Measurements from ENCODE around the gene CKMT2.

The CKMT2 gene

GRCh38 chr5:81308836-81309235 is 75.7 kb downstream of the CKMT2 start:
- no peak for DNase-seq (ENCODE audit: low read depth in 2 of 2)

GRCh38 chr5:81310402-81311063 is 77.4 kb downstream of the CKMT2 start:
- no peak for DNase-seq (ENCODE audit: low read depth in 2 of 2)

DNA sequence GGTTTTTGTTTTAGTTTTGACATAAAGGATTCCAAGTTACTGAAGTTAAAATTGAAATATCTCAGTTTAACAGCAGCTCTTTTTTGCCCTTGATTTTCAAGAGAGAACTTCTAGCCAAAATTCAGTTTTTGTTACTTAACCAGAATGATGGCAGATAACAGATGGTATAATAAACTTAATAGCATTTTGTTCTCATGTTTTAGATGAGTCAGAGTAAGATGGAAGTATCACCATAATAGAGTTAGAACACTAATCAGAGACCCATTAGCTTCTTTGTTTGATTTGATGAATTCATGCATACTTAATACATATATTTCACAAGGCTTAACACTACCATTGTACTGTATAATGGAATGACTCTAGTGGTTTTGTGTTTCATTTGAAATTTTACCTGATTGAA is 80.2 kb downstream of the CKMT2 start:
- DNase-seq (ENCODE audit: low read depth in 2 of 2) = no peak

DNA sequence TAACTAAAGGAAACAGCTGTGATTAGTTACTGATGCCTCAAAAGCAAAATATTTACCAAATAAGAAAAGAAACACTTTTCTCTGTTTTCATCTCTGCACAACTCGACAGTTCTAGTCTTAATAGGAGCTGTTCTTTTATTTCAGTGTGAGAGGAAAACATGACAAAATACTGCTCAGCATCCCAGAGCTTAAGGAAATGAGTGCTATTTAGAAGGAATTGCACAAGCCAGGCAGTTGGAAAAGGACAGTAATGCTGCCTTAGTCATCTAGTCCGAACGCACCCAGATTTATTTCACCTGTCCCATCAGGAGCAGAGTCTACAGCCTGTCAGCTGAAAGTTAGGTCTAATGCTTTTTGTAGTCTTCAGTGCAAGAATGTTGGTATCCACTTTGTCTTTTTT is 80.6 kb downstream of the CKMT2 start:
- DNase-seq (ENCODE audit: low read depth in 2 of 2) = no peak

DNA sequence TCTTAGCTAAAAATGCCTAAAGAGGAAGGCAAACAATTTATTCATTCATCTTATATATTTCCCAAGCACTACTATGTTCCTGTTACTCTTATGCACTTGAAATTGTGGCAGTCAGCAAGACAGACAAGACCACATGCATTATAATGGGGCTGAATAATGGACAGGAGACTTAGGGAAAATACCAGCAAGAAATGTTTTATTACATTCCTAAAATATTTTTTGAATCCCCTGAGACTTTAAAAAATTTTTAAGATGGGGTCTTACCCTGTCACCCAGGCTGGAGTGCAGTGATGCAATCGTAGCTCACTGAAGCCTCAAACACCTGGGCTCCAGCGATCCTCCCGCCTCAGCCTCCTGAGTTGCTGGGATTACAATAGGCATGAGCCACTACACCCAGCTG is 81.5 kb downstream of the CKMT2 start:
- DNase-seq (ENCODE audit: low read depth in 2 of 2) = no peak

DNA sequence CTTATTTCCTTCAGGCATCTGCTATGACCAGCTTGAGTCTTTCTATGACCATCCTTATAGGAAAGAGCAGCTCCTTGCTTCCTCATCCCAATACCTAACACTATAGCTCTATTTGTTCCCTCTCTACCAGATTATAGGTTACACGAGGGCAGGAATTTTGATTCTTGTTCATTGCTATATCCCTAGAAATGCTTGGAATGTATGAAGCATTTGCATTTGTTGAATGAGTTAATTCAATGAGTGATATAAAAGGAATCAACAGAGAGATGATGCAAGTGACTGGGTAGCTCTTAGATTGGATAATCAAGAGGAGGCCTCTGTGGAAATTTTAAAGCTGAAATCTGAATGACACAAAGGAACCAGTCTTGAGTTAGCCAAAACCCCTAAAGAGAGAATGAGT is 82.2 kb downstream of the CKMT2 start:
- no peak for DNase-seq (ENCODE audit: low read depth in 2 of 2)

DNA sequence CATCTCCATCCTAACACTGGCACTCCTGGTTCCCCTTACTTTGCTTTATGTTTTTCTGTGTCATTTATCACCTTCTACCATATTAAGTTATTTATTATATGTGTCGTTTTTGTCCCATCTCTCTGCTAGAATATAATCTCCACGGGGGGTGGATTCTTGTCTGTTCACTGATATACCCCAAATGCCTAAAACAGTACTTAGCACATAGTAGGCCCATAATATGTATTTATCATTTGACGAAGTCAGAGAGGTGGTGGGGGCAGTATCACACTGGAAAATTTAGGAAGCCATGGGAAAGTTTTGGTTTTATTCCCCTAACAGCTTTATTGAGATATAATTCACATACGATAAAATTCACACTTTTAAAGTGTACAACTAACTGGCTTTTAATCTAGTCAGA is 82.7 kb downstream of the CKMT2 start:
- DNase-seq (ENCODE audit: low read depth in 2 of 2) = no peak

All from stimulated activated CD4-positive, alpha-beta T cell treated with anti-CD3 and anti-CD28 coated beads, Interleukin-1b, Interleukin-23, amount 100 ng/mL, for 1 hour (primary cell).